ENCODE measurements around the gene HYAL1. TPM values are rescaled to one million over a fixed set of nuclear protein-coding genes. Genes with fewer than 3 reads are reported as not detected.

Gene HYAL1
- total RNA-seq, 4 donors from 2014 or later, result 2.1 to 30.5 (median 22.1) TPM

DNA sequence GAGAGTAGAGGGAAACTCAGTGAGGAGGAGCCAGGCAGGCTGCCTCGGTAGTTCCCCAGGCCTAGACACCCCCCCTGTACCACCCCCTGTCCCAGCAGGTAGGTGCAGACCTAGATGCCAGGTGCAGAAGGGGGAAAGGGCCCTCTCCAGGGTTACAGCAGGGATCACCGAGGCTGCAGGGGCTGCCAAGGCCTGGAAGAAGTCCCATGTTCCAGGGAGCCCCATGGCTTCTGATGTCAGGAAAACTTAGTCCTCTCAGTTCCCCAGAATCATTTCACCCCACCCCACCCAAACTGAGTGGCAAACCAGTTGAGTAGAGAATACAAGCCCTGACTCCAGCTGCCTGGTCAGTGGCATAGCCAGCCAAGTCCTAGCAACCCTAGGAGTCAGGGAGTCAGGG is 41.9 kb downstream of the HYAL1 start:
- no peak for TF ChIP-seq POLR2A (IDR thresholded peaks at IDR 0.05)
- TF ChIP-seq, protein P1, sequence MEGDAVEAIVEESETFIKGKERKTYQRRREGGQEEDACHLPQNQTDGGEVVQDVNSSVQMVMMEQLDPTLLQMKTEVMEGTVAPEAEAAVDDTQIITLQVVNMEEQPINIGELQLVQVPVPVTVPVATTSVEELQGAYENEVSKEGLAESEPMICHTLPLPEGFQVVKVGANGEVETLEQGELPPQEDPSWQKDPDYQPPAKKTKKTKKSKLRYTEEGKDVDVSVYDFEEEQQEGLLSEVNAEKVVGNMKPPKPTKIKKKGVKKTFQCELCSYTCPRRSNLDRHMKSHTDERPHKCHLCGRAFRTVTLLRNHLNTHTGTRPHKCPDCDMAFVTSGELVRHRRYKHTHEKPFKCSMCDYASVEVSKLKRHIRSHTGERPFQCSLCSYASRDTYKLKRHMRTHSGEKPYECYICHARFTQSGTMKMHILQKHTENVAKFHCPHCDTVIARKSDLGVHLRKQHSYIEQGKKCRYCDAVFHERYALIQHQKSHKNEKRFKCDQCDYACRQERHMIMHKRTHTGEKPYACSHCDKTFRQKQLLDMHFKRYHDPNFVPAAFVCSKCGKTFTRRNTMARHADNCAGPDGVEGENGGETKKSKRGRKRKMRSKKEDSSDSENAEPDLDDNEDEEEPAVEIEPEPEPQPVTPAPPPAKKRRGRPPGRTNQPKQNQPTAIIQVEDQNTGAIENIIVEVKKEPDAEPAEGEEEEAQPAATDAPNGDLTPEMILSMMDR (IDR thresholded peaks at IDR 0.05), result no peak
- intact Hi-C loops (cut with DNase I; ENCODE audit: low total_unique reads), result no loop called here
- no peak for DNase-seq
- no peaks in the 10 kb centered on the region for H3K9me3 ChIP-seq
- H3K4me3 ChIP-seq, result no peak overlapping the region
- peaks cover 9 to 33% of the 10 kb centered on the region in 2 donors for H3K4me1 ChIP-seq
- no peaks in the 10 kb centered on the region for H3K36me3 ChIP-seq
- no peaks in the 10 kb centered on the region for H3K27me3 ChIP-seq
- peak overlapping the region; percentile 97 to 99 for H3K27ac ChIP-seq

DNA sequence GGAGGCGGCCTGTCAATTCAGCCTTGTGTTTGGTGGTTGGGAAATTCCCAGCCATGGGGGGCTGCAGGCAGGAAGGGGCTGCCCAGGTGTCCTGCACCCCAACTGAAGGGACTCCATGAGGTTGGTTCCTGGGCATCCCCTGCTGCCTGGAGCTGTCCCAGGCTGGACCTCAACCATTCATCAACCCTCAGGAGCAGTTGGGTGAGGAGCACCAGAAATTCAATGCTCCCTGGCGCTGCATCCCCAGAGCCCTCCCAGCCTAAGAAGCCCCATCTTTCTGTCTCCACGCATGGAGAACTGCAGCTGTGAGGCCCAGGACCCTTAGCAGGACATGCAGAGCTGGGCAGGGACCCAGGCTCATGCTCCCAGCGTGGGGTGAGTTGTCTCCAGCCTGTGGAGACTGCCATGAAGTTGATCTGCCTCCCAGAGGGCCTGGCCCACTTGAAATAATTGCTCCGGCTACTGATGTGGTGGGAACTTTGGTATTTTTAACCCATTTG is 42.4 kb downstream of the HYAL1 start:
- intact Hi-C loops (cut with DNase I; ENCODE audit: low total_unique reads), result no loop called here
- no peak for TF ChIP-seq POLR2A (IDR thresholded peaks at IDR 0.05)
- TF ChIP-seq, protein P1 (IDR thresholded peaks at IDR 0.05), result no peak
- Histone ChIP-seq H3K27ac (peak overlapping the region; percentile 97 to 99), H3K9me3 (no peaks in the 10 kb centered on the region), H3K27me3 (no peaks in the 10 kb centered on the region), H3K4me1 (peaks cover 7 to 28% of the 10 kb centered on the region in 2 donors), H3K36me3 (no peaks in the 10 kb centered on the region), H3K4me3 (peak overlapping the region; percentile 48 to 51)
- DNase-seq, result no peak

DNA sequence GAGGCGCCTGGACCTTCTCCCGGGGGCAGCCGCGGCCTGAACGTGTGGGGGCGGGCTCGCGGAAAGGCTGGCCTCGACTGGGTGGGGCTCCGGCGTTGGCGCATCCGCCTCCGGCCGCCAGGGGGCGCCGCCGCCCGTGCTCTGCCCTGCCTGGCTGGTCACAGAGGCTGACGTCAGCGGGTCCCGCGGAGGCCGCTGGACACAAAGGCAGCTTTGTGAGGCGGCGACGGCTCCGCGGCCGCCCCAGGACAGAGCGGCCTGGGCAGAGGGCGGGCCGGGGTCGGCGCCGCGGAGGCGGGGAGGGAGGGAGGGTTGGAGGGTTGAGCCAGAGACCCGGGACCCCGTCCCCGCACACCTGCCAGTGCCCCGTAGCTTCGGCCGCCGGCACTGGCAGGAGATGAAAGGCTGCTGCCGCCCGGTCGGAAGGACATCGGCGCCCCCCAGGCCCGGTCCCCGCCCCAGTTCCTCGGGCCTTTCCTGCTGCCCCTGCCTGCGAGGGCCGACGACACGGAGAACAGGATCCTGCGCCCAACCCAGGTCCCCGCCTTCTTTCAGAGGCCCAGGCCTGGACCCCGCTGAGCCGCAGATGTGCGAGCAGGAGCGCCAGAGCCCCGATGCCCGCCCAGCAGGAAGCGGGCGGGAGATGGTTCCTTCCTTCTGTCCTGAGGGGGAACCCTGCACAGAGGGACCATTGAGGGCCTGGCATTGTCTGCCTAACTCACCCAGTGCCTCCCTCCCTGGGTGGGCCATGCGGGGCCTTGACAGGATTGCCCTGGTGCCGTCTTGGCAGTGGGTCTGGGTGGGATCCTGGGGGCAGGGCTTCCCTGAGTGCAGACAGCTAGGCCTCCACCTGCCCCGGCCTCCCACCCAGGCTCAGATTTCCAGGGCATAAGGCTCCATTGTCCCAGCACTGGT is 43.1 kb downstream of the HYAL1 start:
- intact Hi-C loops (cut with DNase I; ENCODE audit: low total_unique reads), result no loop called here
- peak; percentile 92 to 95 for DNase-seq
- H3K27ac ChIP-seq, result peak overlapping the region; percentile 97 to 99
- H3K36me3 ChIP-seq, result no peaks in the 10 kb centered on the region
- H3K4me3 ChIP-seq, result peak overlapping the region; percentile 48 to 51
- no peaks in the 10 kb centered on the region for H3K27me3 ChIP-seq
- peak; percentile 77 to 94 for TF ChIP-seq POLR2A (IDR thresholded peaks at IDR 0.05)
- TF ChIP-seq, protein P1 (IDR thresholded peaks at IDR 0.05), result peak; percentile 79 to 100 (median 99)
- no peaks in the 10 kb centered on the region for H3K9me3 ChIP-seq
- H3K4me1 ChIP-seq, result peaks cover 4 to 21% of the 10 kb centered on the region in 2 donors

DNA sequence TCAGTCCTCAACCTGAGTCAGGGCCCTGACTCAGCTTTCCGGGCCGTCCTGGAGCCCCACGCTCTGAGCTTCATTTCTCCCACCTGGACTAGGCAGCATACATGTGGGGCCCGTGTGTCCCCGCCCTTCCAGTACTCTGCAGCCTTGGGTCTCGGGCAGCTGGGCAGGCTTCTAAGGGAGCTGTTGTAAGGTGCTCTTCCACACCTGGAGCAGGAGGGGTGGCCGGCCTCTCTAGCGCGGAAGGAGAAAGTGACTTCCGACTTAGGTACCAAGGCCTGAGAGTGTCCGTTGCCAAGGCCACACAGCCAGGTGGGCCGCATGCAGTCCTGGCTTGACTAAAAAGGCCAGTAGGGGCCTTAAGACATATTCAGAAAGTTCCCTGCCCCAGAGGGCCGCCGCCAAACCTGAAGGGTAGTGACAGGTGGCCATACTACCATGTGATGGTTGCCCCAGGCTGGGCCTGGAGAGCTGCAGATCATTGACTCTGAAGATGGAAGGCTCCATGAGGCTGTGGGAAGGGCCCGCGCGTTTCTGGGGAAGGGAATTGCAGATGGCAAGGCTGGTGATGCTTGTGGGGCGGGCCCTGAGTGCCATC is 43.8 kb downstream of the HYAL1 start:
- no peaks in the 10 kb centered on the region for H3K27me3 ChIP-seq
- intact Hi-C loops (cut with DNase I; ENCODE audit: low total_unique reads), result no loop called here
- no peaks in the 10 kb centered on the region for H3K9me3 ChIP-seq
- DNase-seq, result no peak
- no peak for TF ChIP-seq POLR2A (IDR thresholded peaks at IDR 0.05)
- TF ChIP-seq, protein P1 (IDR thresholded peaks at IDR 0.05), result no peak
- H3K27ac ChIP-seq, result peak overlapping the region; percentile 97 to 99
- no peaks in the 10 kb centered on the region for H3K36me3 ChIP-seq
- peak overlapping the region in 1 of 2 donors; percentile 48 for H3K4me3 ChIP-seq
- H3K4me1 ChIP-seq, result peaks cover 0 to 20% of the 10 kb centered on the region in 2 donors

DNA sequence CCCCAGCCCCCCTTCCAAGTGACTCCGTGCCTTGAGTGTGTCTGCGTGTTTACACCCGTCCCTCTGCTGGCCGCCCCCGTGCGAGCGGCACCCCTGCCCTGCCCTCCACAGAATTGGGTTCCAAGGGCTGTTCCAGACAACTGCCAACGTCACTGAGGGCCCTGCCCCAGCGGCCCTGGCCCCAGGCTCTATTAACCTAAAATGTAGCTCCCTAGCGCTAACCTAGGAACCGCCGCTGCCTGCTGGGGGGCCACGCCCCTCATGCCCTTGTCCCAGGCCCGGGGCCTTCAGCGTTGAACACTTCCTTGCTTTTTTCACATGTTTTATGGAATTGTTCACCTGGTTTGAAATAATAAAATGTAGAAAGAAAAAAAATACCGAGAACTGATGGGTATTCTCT is 44.4 kb downstream of the HYAL1 start:
- H3K27ac ChIP-seq, result peak overlapping the region; percentile 97 to 99
- TF ChIP-seq, protein P1 (IDR thresholded peaks at IDR 0.05), result no peak
- no peak for TF ChIP-seq POLR2A (IDR thresholded peaks at IDR 0.05)
- intact Hi-C loops (cut with DNase I; ENCODE audit: low total_unique reads), result no loop called here

More for the DNA sequence above, 44.4 kb downstream of the HYAL1 start:
- H3K9me3 ChIP-seq, result no peaks in the 10 kb centered on the region
- peaks cover 0 to 20% of the 10 kb centered on the region in 2 donors for H3K4me1 ChIP-seq
- H3K36me3 ChIP-seq, result no peaks in the 10 kb centered on the region
- H3K4me3 ChIP-seq, result no peak overlapping the region
- DNase-seq, result no peak
- H3K27me3 ChIP-seq, result no peaks in the 10 kb centered on the region
